Natural killer cell (primary cell): Measurements from ENCODE around the gene ABCB9. TPM values are rescaled to one million over a fixed set of nuclear protein-coding genes. Genes with fewer than 3 reads are reported as not detected.

Source experiments
- ATAC-seq, 3 donors: fragments of 150-1000 bp in 2 of 3; fragments of 200-7000 bp in 1 of 3; cut with Tn5 transposase; 1 replicate in 1 of 3; 2 replicates in 2 of 3; pipeline ENCODE4 v1.10.0; 2021; ENCODE audit warnings: mild to moderate bottlenecking in 2 of 3, moderate library complexity in 2 of 3
- DNase-seq, 2 donors: peaks; one replicate each; pipeline versions ENCODE4 v3.0.0 to v3.0.0-alpha.2; 2013 to 2021; ENCODE audit warnings: mixed read lengths in 1 of 2
- H3K27ac ChIP-seq: one replicate; pipeline ENCODE4 v1.5.1; 2013; ENCODE audit warnings: mild to moderate bottlenecking, low read length
- H3K27me3 ChIP-seq: one replicate; pipeline ENCODE4 v1.6.1; 2013; ENCODE audit warnings: low read length; ENCODE audit not compliant: control insufficient read depth, insufficient read depth
- H3K36me3 ChIP-seq: one replicate; pipeline ENCODE4 v1.6.1; 2013; ENCODE audit warnings: low read length; ENCODE audit not compliant: control insufficient read depth, insufficient read depth
- H3K4me1 ChIP-seq: one replicate; pipeline ENCODE4 v1.6.1; 2013; ENCODE audit warnings: low read length; ENCODE audit not compliant: control insufficient read depth, insufficient read depth
- H3K4me3 ChIP-seq: one replicate; pipeline ENCODE4 v1.5.1; 2013; ENCODE audit warnings: low read length
- H3K9me3 ChIP-seq: one replicate; pipeline ENCODE4 v1.6.1; 2013; ENCODE audit warnings: low read length; ENCODE audit not compliant: control insufficient read depth, insufficient read depth
- H3K27ac Mint-ChIP-seq, 2 donors: one replicate each; pipeline ENCODE4 v1.8.0; 2022; ENCODE audit warnings: mild to moderate bottlenecking in 2 of 2, mixed read lengths in 2 of 2, moderate library complexity in 1 of 2
- H3K27me3 Mint-ChIP-seq, 2 donors: one replicate each; pipeline ENCODE4 v1.8.0; 2022; ENCODE audit warnings: low read depth in 2 of 2, mixed read lengths in 2 of 2
- H3K36me3 Mint-ChIP-seq: one replicate; pipeline ENCODE4 v1.8.0; 2022; ENCODE audit warnings: mixed read lengths
- H3K4me1 Mint-ChIP-seq, 2 donors: one replicate each; pipeline ENCODE4 v1.8.0; 2022; ENCODE audit warnings: mixed read lengths in 2 of 2
- H3K4me3 Mint-ChIP-seq: one replicate; pipeline ENCODE4 v1.8.0; 2022; ENCODE audit warnings: mild to moderate bottlenecking, moderate library complexity, mixed read lengths
- H3K9me3 Mint-ChIP-seq, 2 donors: one replicate each; pipeline ENCODE4 v1.8.0; 2022; ENCODE audit warnings: mixed read lengths in 2 of 2
- WGBS: methylation state at CpG from one replicate; pipeline ENCODE4 v1.1.7; 2013; ENCODE audit warnings: missing lambda C conversion rate; ENCODE audit not compliant: insufficient coverage; 5-methylcytosine and 5-hydroxymethylcytosine counted together
- intact Hi-C: fragments of 100-400 bp; cut with micrococcal nuclease; formaldehyde crosslinking; loops from one replicate; pipeline ENCODE4 v1.14.2; 2022
- total RNA-seq, 4 donors: library from RNA; stranded (reverse); fragments of 120-200 nt in 1 of 4; gene quantifications; one replicate each; pipeline versions ENCODE4 v1.2.3 to v1.2.4, GENCODE V29; 2013 to 2022
- TF ChIP-seq, protein P1 (sequence below): fragments of 200-600 bp; IDR thresholded peaks from one replicate; pipeline ENCODE4 v1.8.0; 2022; ENCODE audit warnings: antibody characterized with exemption

The ABCB9 gene
- total RNA-seq, 3 donors from 2014 or later (not counting 1 experiment from before 2014, with no cell fraction given) = 2.4 to 4.0 (median 3.3) TPM

DNA sequence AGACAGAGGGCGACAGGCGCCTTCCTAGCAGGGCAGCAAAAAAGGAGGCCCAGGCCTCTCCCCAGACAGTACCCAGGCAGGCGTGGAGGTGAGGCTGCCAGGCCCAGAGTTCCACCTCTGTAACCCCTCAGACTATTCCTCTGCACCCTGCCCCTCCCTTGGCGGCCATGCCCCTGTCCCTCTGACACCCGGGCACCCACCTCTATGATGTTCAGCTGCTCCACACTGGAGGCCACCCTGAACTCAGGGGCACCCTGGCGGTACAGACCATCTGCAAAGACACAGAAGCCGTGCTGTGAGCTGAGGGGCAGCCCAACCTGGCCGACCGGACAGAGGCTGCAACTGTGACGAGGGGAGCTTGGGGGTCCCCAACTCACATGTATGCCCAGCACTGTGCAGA lies 34.3 kb upstream of the ABCB9 start:
- Mint-ChIP-seq H3K9me3 (no peaks in the 10 kb centered on the region), H3K4me1 (peaks cover 0 to 5% of the 10 kb centered on the region in 2 donors), H3K27ac (no peak overlapping the region), H3K27me3 (no peaks in the 10 kb centered on the region), H3K36me3 (no peaks in the 10 kb centered on the region), H3K4me3 (no peak overlapping the region)
- no peaks in the 10 kb centered on the region for H3K4me1 ChIP-seq
- intact Hi-C loops = no loop called here
- no peak for ATAC-seq
- DNase-seq = no peak
- no peaks in the 10 kb centered on the region for H3K27me3 ChIP-seq
- no peaks in the 10 kb centered on the region for H3K9me3 ChIP-seq
- H3K36me3 ChIP-seq = peaks cover 38% of the 10 kb centered on the region
- H3K4me3 ChIP-seq = no peak overlapping the region
- 94% methylated on average over 10 of the region's 10 CpGs for WGBS
- TF ChIP-seq, protein P1, sequence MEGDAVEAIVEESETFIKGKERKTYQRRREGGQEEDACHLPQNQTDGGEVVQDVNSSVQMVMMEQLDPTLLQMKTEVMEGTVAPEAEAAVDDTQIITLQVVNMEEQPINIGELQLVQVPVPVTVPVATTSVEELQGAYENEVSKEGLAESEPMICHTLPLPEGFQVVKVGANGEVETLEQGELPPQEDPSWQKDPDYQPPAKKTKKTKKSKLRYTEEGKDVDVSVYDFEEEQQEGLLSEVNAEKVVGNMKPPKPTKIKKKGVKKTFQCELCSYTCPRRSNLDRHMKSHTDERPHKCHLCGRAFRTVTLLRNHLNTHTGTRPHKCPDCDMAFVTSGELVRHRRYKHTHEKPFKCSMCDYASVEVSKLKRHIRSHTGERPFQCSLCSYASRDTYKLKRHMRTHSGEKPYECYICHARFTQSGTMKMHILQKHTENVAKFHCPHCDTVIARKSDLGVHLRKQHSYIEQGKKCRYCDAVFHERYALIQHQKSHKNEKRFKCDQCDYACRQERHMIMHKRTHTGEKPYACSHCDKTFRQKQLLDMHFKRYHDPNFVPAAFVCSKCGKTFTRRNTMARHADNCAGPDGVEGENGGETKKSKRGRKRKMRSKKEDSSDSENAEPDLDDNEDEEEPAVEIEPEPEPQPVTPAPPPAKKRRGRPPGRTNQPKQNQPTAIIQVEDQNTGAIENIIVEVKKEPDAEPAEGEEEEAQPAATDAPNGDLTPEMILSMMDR = no peak
- H3K27ac ChIP-seq = no peak overlapping the region

DNA sequence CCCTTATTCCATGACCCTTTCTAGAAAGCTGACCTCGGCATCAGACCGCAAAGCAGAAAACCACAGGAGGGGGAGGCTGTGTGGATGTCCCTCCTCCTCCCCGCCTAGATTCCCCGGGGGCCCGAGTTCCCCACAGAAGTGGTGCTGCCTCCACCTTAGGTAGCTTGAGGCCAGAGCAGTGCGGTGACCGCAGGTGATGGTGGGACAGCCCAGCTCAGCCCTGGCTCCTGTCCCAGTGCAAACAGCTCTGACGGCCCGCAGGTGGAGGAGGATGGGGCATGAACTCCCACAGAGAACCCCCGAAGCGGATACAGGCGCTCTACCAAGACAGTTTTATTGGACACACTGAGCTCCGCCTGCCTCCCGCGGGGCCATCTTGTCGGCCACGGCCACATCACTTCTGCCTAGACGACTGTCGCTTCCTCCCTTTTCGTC lies 33.7 kb upstream of the ABCB9 start:
- Histone ChIP-seq H3K27ac (no peak overlapping the region), H3K4me1 (no peaks in the 10 kb centered on the region), H3K27me3 (no peaks in the 10 kb centered on the region), H3K9me3 (no peaks in the 10 kb centered on the region), H3K36me3 (peaks cover 32% of the 10 kb centered on the region), H3K4me3 (no peak overlapping the region)
- no peak for ATAC-seq
- H3K27ac Mint-ChIP-seq = no peak overlapping the region
- H3K36me3 Mint-ChIP-seq = no peaks in the 10 kb centered on the region
- peaks cover 0 to 5% of the 10 kb centered on the region in 2 donors for H3K4me1 Mint-ChIP-seq
- intact Hi-C loops = no loop called here
- H3K27me3 Mint-ChIP-seq = no peaks in the 10 kb centered on the region
- TF ChIP-seq, protein P1 = no peak
- H3K4me3 Mint-ChIP-seq = no peak overlapping the region
- 77% methylated on average over 20 of the region's 20 CpGs for WGBS
- DNase-seq = no peak
- no peaks in the 10 kb centered on the region for H3K9me3 Mint-ChIP-seq

DNA sequence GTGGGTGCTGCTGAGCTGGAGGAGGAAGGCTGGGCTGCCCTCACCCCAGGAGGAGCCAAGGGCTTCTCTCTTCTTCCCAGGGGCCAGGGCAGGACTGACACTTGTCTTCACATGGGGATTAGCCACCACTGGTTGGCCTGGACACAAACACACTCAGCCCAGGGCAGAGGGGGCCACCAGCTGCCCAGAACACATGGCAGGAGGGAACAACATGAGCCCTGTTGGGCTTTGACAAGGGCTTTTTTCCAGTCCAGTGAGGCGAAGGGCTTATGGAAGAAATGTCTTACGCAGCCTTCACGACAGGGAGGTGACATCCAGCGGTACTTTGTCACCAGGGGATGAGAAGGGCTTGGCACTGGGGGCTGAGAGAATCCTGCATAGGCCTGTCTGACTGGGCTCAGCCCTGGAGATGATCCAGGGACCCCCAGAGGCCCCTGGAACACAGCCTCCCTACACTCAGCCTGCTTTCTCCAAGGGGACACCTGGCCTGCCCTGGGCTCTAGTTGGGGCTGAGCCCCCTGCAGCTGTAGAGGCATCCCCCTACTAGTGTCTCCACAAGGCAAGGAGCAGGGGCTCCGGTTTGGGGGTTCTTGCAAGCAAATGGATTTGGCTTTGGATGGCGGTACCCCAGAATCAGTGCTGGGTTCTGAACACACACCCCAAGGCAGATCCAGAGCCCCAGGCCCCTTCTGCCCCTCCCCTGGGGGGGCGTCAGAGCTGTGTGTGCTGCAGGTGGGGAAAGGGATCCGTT lies 33.1 kb upstream of the ABCB9 start:
- no peaks in the 10 kb centered on the region for H3K27me3 Mint-ChIP-seq
- Histone ChIP-seq H3K4me1 (no peaks in the 10 kb centered on the region), H3K36me3 (peaks cover 26% of the 10 kb centered on the region), H3K9me3 (no peaks in the 10 kb centered on the region), H3K27me3 (no peaks in the 10 kb centered on the region), H3K4me3 (no peak overlapping the region), H3K27ac (no peak overlapping the region)
- H3K9me3 Mint-ChIP-seq = no peaks in the 10 kb centered on the region
- H3K36me3 Mint-ChIP-seq = no peaks in the 10 kb centered on the region
- 89% methylated on average over 6 of the region's 8 CpGs for WGBS
- no peak overlapping the region for H3K4me3 Mint-ChIP-seq
- H3K4me1 Mint-ChIP-seq = peaks cover 0 to 5% of the 10 kb centered on the region in 2 donors
- H3K27ac Mint-ChIP-seq = no peak overlapping the region
- intact Hi-C loops = no loop called here
- TF ChIP-seq, protein P1 = no peak
- ATAC-seq (no peak), DNase-seq (no peak)

DNA sequence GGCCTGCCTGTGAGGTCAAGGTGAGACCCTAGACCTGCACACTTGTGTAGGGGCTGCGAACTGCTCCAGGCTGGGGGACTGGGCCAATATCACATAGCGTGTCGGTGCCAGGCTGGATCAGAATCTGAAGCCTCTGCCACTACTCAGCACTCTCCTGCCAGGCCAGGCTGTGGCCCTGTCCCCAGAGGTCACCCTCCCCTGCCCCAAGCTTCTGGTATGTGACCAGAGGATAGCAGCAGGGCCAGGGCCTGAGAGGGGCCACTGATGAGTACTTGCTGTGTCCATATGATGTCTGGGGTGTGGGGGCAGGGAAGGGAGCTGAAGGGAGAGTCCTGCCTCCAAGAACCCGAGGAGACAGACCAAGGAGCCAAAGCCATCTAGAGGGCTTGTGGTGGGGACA lies 32.1 kb upstream of the ABCB9 start:
- no peak overlapping the region for H3K4me3 Mint-ChIP-seq

More for the DNA sequence above, 32.1 kb upstream of the ABCB9 start:
- Histone ChIP-seq H3K4me3 (no peak overlapping the region), H3K36me3 (peaks cover 27% of the 10 kb centered on the region), H3K9me3 (no peaks in the 10 kb centered on the region), H3K4me1 (no peaks in the 10 kb centered on the region), H3K27ac (no peak overlapping the region), H3K27me3 (no peaks in the 10 kb centered on the region)
- TF ChIP-seq, protein P1 = no peak
- ATAC-seq (no peak), DNase-seq (no peak)
- intact Hi-C loops = no loop called here
- Mint-ChIP-seq H3K36me3 (no peaks in the 10 kb centered on the region), H3K27ac (no peak overlapping the region), H3K27me3 (no peaks in the 10 kb centered on the region), H3K4me1 (peaks cover 0 to 5% of the 10 kb centered on the region in 2 donors), H3K9me3 (no peaks in the 10 kb centered on the region)
- WGBS = 95% methylated on average over 4 of the region's 4 CpGs
